ENCODE results near the gene PRRX1.

PRRX1 gene

GRCh38 chr1:170714938-170715337 lies 51.0 kb downstream of the PRRX1 start:
- no peak overlapping the region for H3K4me3 ChIP-seq (ENCODE audit: low read length)
- H3K9me3 ChIP-seq (ENCODE audit: control insufficient read depth, low read length) = no peaks in the 10 kb centered on the region
- H3K4me1 ChIP-seq (ENCODE audit: control insufficient read depth, insufficient read depth, low read length) = no peaks in the 10 kb centered on the region
- H3K36me3 ChIP-seq (ENCODE audit: control insufficient read depth, insufficient read depth, low read length) = no peaks in the 10 kb centered on the region
- H3K27me3 ChIP-seq (ENCODE audit: control insufficient read depth, insufficient read depth, low read length) = no peaks in the 10 kb centered on the region
- no peak overlapping the region for H3K9ac ChIP-seq (ENCODE audit: low read length)

GRCh38 chr1:170716835-170717429 lies 53.0 kb downstream of the PRRX1 start:
- H3K36me3 ChIP-seq (ENCODE audit: control insufficient read depth, insufficient read depth, low read length) = no peaks in the 10 kb centered on the region
- no peak overlapping the region for H3K4me3 ChIP-seq (ENCODE audit: low read length)
- H3K4me1 ChIP-seq (ENCODE audit: control insufficient read depth, insufficient read depth, low read length) = no peaks in the 10 kb centered on the region
- H3K27me3 ChIP-seq (ENCODE audit: control insufficient read depth, insufficient read depth, low read length) = no peaks in the 10 kb centered on the region
- no peaks in the 10 kb centered on the region for H3K9me3 ChIP-seq (ENCODE audit: control insufficient read depth, low read length)
- no peak overlapping the region for H3K9ac ChIP-seq (ENCODE audit: low read length)

- no peaks in the 10 kb centered on the region for H3K36me3 ChIP-seq (ENCODE audit: control insufficient read depth, insufficient read depth, low read length)
- no peak overlapping the region for H3K9ac ChIP-seq (ENCODE audit: low read length)
- H3K4me3 ChIP-seq (ENCODE audit: low read length) = no peak overlapping the region
- H3K27me3 ChIP-seq (ENCODE audit: control insufficient read depth, insufficient read depth, low read length) = no peaks in the 10 kb centered on the region
- no peaks in the 10 kb centered on the region for H3K4me1 ChIP-seq (ENCODE audit: control insufficient read depth, insufficient read depth, low read length)
- H3K9me3 ChIP-seq (ENCODE audit: control insufficient read depth, low read length) = no peaks in the 10 kb centered on the region
Measured at GRCh38 chr1:170720661-170721060, 56.7 kb downstream of the PRRX1 start.

- H3K27me3 ChIP-seq (ENCODE audit: control insufficient read depth, insufficient read depth, low read length) = no peaks in the 10 kb centered on the region
- H3K4me3 ChIP-seq (ENCODE audit: low read length) = no peak overlapping the region
- no peak overlapping the region for H3K9ac ChIP-seq (ENCODE audit: low read length)
- no peaks in the 10 kb centered on the region for H3K9me3 ChIP-seq (ENCODE audit: control insufficient read depth, low read length)
- no peaks in the 10 kb centered on the region for H3K36me3 ChIP-seq (ENCODE audit: control insufficient read depth, insufficient read depth, low read length)
- no peaks in the 10 kb centered on the region for H3K4me1 ChIP-seq (ENCODE audit: control insufficient read depth, insufficient read depth, low read length)
Measured at GRCh38 chr1:170721621-170722020, 57.7 kb downstream of the PRRX1 start.

DNA sequence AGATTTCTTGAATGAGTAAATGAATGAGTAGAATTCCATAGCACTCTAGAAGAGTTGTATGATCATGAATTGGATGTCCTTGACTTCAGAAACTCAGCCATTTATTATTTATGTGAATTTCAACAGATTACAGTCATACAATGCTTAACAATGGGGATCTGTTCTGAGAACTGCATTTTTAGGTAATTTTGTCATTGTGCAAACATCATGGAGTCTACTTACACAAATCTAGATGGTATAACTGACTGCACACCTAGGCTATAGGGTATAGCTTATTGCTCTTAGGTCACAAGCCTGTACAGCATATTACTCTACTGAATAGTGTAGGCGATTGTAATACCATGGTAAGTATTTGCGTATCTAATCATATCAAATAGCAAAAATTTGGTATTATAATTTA lies 59.6 kb downstream of the PRRX1 start:
- Histone ChIP-seq H3K36me3 (ENCODE audit: control insufficient read depth, insufficient read depth, low read length) (no peaks in the 10 kb centered on the region), H3K9me3 (ENCODE audit: control insufficient read depth, low read length) (no peaks in the 10 kb centered on the region), H3K4me1 (ENCODE audit: control insufficient read depth, insufficient read depth, low read length) (no peaks in the 10 kb centered on the region), H3K27me3 (ENCODE audit: control insufficient read depth, insufficient read depth, low read length) (no peaks in the 10 kb centered on the region), H3K9ac (ENCODE audit: low read length) (no peak overlapping the region), H3K4me3 (ENCODE audit: low read length) (no peak overlapping the region)

GRCh38 chr1:170725326-170725725 lies 61.4 kb downstream of the PRRX1 start:
- H3K4me3 ChIP-seq (ENCODE audit: low read length) = no peak overlapping the region
- no peaks in the 10 kb centered on the region for H3K4me1 ChIP-seq (ENCODE audit: control insufficient read depth, insufficient read depth, low read length)
- no peak overlapping the region for H3K9ac ChIP-seq (ENCODE audit: low read length)
- H3K9me3 ChIP-seq (ENCODE audit: control insufficient read depth, low read length) = no peaks in the 10 kb centered on the region
- no peaks in the 10 kb centered on the region for H3K27me3 ChIP-seq (ENCODE audit: control insufficient read depth, insufficient read depth, low read length)
- H3K36me3 ChIP-seq (ENCODE audit: control insufficient read depth, insufficient read depth, low read length) = no peaks in the 10 kb centered on the region

DNA sequence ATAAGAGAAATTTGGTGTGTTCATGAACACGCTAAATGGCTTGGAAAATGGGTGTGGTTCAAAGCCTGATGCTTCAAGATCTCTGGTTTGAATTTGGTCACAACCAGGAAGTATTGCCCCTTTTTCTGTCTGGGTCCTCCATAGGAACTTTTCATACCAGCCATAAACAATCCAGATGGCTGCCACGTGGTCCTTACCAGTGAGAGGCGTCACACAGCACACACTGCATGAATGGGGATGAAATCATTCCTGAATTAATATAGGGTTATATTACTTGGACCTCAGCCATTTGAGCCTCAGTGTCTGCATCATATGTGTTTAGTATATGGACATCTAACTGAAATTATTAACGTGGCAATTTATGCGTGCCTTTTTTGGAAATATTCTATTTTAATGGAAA lies 64.0 kb downstream of the PRRX1 start:
- Histone ChIP-seq H3K36me3 (ENCODE audit: control insufficient read depth, insufficient read depth, low read length) (no peaks in the 10 kb centered on the region), H3K9ac (ENCODE audit: low read length) (no peak overlapping the region), H3K4me3 (ENCODE audit: low read length) (no peak overlapping the region), H3K9me3 (ENCODE audit: control insufficient read depth, low read length) (no peaks in the 10 kb centered on the region), H3K4me1 (ENCODE audit: control insufficient read depth, insufficient read depth, low read length) (no peaks in the 10 kb centered on the region), H3K27me3 (ENCODE audit: control insufficient read depth, insufficient read depth, low read length) (no peaks in the 10 kb centered on the region)

DNA sequence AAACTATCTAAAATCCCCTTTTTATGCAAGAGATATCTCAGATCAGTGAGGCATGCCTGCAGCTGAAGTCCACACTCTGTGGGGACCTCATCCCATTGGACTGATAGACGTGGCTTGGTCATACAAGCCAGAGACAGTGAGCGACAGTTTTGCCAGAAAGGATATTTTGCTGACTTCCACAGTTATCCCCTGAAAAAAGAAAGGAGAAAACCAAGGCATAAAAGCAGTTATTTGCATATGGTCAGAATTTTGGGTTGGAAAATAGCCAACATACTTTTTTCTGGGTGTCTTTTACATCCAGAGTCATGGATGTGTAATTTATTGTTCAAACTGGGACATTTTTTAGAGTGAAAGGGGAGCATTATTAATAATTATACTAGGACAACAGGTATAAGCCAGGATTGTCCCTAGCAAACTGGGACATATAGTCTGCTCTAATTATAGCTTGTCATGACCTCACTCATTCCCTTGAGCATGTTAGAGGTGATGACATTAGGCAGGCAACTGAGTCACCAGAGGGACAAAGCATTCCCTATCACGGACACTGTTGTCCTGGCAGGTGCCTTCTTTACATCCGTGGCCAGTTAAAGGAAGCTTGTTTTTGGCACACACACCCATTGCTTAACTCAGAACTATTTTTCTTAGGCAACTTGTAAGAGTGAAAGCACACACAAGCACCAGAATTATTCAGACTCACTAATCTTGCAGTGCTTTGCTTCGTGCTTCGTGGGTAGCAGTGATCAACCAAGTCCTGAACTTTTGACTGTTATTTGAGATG lies 65.5 kb downstream of the PRRX1 start:
- H3K27me3 ChIP-seq (ENCODE audit: control insufficient read depth, insufficient read depth, low read length) = no peaks in the 10 kb centered on the region
- no peaks in the 10 kb centered on the region for H3K36me3 ChIP-seq (ENCODE audit: control insufficient read depth, insufficient read depth, low read length)
- H3K4me3 ChIP-seq (ENCODE audit: low read length) = no peak overlapping the region
- no peaks in the 10 kb centered on the region for H3K9me3 ChIP-seq (ENCODE audit: control insufficient read depth, low read length)
- no peaks in the 10 kb centered on the region for H3K4me1 ChIP-seq (ENCODE audit: control insufficient read depth, insufficient read depth, low read length)
- H3K9ac ChIP-seq (ENCODE audit: low read length) = no peak overlapping the region

- no peaks in the 10 kb centered on the region for H3K4me1 ChIP-seq (ENCODE audit: control insufficient read depth, insufficient read depth, low read length)
Measured at GRCh38 chr1:170730014-170730413, 66.1 kb downstream of the PRRX1 start.

GRCh38 chr1:170730438-170730837 lies 66.5 kb downstream of the PRRX1 start:
- H3K27me3 ChIP-seq (ENCODE audit: control insufficient read depth, insufficient read depth, low read length) = no peaks in the 10 kb centered on the region
- no peaks in the 10 kb centered on the region for H3K36me3 ChIP-seq (ENCODE audit: control insufficient read depth, insufficient read depth, low read length)
- H3K9ac ChIP-seq (ENCODE audit: low read length) = no peak overlapping the region
- no peaks in the 10 kb centered on the region for H3K9me3 ChIP-seq (ENCODE audit: control insufficient read depth, low read length)
- H3K4me1 ChIP-seq (ENCODE audit: control insufficient read depth, insufficient read depth, low read length) = no peaks in the 10 kb centered on the region
- no peak overlapping the region for H3K4me3 ChIP-seq (ENCODE audit: low read length)

More at GRCh38 chr1:170730014-170730413, 66.1 kb downstream of the PRRX1 start:
- Histone ChIP-seq H3K36me3 (ENCODE audit: control insufficient read depth, insufficient read depth, low read length) (no peaks in the 10 kb centered on the region), H3K9ac (ENCODE audit: low read length) (no peak overlapping the region), H3K4me3 (ENCODE audit: low read length) (no peak overlapping the region), H3K27me3 (ENCODE audit: control insufficient read depth, insufficient read depth, low read length) (no peaks in the 10 kb centered on the region), H3K9me3 (ENCODE audit: control insufficient read depth, low read length) (no peaks in the 10 kb centered on the region)

DNA sequence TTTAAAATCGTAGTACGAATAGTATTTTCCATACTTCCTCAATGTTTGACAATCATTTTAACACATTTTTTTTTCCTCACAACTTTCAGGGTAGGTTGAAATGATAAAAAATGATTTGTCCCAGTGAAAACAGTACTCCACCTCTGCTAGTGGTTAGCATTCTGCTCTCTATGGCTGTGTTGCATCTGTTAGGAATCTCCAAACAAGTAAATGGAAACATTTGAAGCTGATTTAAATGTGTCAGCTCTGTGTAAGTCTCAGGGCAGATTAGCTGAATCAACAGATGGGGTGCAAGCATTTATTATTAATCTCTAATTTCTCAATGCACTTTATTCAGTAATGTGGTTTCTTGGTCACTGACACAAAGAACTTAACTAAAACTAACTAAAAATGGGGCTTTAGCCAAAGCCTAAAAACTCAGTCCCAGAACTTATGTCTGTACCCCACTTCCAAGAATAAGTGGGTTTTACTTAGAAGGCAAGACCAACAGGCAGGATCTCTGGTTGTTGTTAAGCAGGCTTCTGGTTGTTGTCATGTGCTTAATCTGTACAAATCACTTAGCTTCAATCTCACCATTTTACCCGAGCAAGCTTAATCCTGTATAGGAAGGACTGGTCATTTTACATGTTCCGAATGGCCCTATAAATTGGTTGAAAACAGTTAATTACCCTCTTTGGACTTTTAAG lies 67.8 kb downstream of the PRRX1 start:
- Histone ChIP-seq H3K36me3 (ENCODE audit: control insufficient read depth, insufficient read depth, low read length) (no peaks in the 10 kb centered on the region), H3K9me3 (ENCODE audit: control insufficient read depth, low read length) (no peaks in the 10 kb centered on the region), H3K4me3 (ENCODE audit: low read length) (no peak overlapping the region), H3K27me3 (ENCODE audit: control insufficient read depth, insufficient read depth, low read length) (no peaks in the 10 kb centered on the region), H3K9ac (ENCODE audit: low read length) (no peak overlapping the region), H3K4me1 (ENCODE audit: control insufficient read depth, insufficient read depth, low read length) (no peaks in the 10 kb centered on the region)

GRCh38 chr1:170732252-170732588 lies 68.3 kb downstream of the PRRX1 start:
- Histone ChIP-seq H3K4me3 (ENCODE audit: low read length) (no peak overlapping the region), H3K27me3 (ENCODE audit: control insufficient read depth, insufficient read depth, low read length) (no peaks in the 10 kb centered on the region), H3K9me3 (ENCODE audit: control insufficient read depth, low read length) (no peaks in the 10 kb centered on the region), H3K9ac (ENCODE audit: low read length) (no peak overlapping the region), H3K4me1 (ENCODE audit: control insufficient read depth, insufficient read depth, low read length) (no peaks in the 10 kb centered on the region), H3K36me3 (ENCODE audit: control insufficient read depth, insufficient read depth, low read length) (no peaks in the 10 kb centered on the region)

Data from mucosa of stomach (tissue), 1 donor.